CD4-positive, alpha-beta T cell treated with Interleukin-15 for 4 hours (primary cell): ENCODE data around the gene FYN.

ENCODE experiments used
- DNase-seq: peaks from one replicate; pipeline ENCODE4 v3.0.0-alpha.2; 2020; ENCODE audit warnings: low spot score

Gene FYN

GRCh38 chr6:111707773-111708172, 165.5 kb downstream of the FYN start:
- no peak for DNase-seq

- no peak for DNase-seq
Measured at GRCh38 chr6:111706841-111707391, 166.3 kb downstream of the FYN start.

- no peak for DNase-seq
Measured at GRCh38 chr6:111703723-111704122, 169.5 kb downstream of the FYN start.

- DNase-seq, result no peak
Measured at GRCh38 chr6:111702268-111702667, 171.0 kb downstream of the FYN start.

- no peak for DNase-seq
Measured at GRCh38 chr6:111701146-111701545, 172.1 kb downstream of the FYN start.

- DNase-seq, result no peak
Measured at GRCh38 chr6:111700135-111700690, 173.0 kb downstream of the FYN start.

GRCh38 chr6:111699123-111699522, 174.1 kb downstream of the FYN start:
- no peak for DNase-seq

GRCh38 chr6:111696814-111697213, 176.4 kb downstream of the FYN start:
- no peak for DNase-seq

- DNase-seq, result no peak
Measured at GRCh38 chr6:111692327-111693164, 180.7 kb downstream of the FYN start.

GRCh38 chr6:111691345-111692225, 181.7 kb downstream of the FYN start:
- no peak for DNase-seq

GRCh38 chr6:111689946-111690345, 183.3 kb downstream of the FYN start:
- no peak for DNase-seq

- DNase-seq, result no peak
Measured at GRCh38 chr6:111689419-111689818, 183.8 kb downstream of the FYN start.

- DNase-seq, result no peak
Measured at GRCh38 chr6:111688331-111688730, 184.9 kb downstream of the FYN start.

- DNase-seq, result no peak
Measured at GRCh38 chr6:111687652-111688051, 185.6 kb downstream of the FYN start.

GRCh38 chr6:111686932-111687266, 186.4 kb downstream of the FYN start:
- no peak for DNase-seq

- no peak for DNase-seq
Measured at GRCh38 chr6:111686249-111686931, 186.9 kb downstream of the FYN start.

- no peak for DNase-seq
Measured at GRCh38 chr6:111685526-111685925, 187.7 kb downstream of the FYN start.

- DNase-seq, result no peak
Measured at GRCh38 chr6:111685058-111685457, 188.2 kb downstream of the FYN start.

- DNase-seq, result no peak
Measured at GRCh38 chr6:111683749-111684267, 189.4 kb downstream of the FYN start.

GRCh38 chr6:111683157-111683556, 190.1 kb downstream of the FYN start:
- DNase-seq, result no peak

GRCh38 chr6:111681860-111682259, 191.4 kb downstream of the FYN start:
- DNase-seq, result no peak
